ENCODE data around the gene VPS51.
A peak's percentile ranks its signal among the peaks of the same experiment; 100 is the strongest.

Gene VPS51

GRCh38 chr11:65072631-65072966 is 23.4 kb upstream of the VPS51 start:
- DNase-seq (ENCODE audit: low spot score): no peak

GRCh38 chr11:65077451-65077850 is 18.6 kb upstream of the VPS51 start:
- DNase-seq (ENCODE audit: low spot score): no peak

- DNase-seq (ENCODE audit: low spot score): no peak
Measured at GRCh38 chr11:65078151-65078550, 17.9 kb upstream of the VPS51 start.

GRCh38 chr11:65078786-65079342 is 17.1 kb upstream of the VPS51 start:
- DNase-seq (ENCODE audit: low spot score): no peak

DNA sequence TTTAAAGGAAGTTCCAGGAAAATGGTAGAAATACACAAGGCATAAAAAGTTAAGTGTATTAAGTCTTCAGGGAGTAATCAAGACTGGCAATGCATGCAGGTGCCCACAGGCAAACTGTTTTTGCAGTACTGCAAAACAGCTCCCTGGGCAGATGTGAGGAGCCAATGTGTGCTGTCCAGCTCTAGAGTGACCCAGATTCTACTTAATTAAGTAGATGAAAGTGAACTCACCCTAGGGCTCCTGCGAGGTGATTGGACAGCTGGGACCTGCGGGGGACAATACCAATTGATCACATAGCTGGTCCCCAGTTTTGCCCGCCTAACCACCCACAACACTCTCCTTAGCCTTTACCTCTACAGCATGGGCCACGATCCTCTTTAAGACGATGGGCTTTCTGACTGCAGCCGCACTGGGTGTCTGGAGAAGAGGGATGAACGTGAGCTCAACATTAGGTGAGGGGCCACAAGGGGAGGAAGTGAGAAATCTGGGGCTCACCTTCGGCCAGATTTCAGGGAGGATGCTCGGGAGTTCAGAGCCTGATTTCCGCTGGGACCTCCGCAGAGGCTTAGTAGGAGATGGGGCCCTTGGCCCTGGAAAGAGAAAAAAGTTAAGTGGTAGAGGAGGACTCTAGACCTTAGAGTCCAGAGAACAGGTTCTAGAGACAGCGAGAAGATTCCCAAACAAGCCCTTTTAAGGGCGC is 12.7 kb upstream of the VPS51 start:
- DNase-seq (ENCODE audit: low spot score): no peak

- peak; percentile 97 for DNase-seq (ENCODE audit: low spot score)
Measured at GRCh38 chr11:65083834-65084597, 12.0 kb upstream of the VPS51 start, which contains the start of the genes CDCA5 and ZFPL1. TSS of gene CDCA5 (minus strand) at chr11:65084040. CDS start at chr11:65083978, 62 bp downstream. TSS of gene ZFPL1 (plus strand) at chr11:65084222. CDS start at chr11:65084699, 477 bp downstream.

DNA sequence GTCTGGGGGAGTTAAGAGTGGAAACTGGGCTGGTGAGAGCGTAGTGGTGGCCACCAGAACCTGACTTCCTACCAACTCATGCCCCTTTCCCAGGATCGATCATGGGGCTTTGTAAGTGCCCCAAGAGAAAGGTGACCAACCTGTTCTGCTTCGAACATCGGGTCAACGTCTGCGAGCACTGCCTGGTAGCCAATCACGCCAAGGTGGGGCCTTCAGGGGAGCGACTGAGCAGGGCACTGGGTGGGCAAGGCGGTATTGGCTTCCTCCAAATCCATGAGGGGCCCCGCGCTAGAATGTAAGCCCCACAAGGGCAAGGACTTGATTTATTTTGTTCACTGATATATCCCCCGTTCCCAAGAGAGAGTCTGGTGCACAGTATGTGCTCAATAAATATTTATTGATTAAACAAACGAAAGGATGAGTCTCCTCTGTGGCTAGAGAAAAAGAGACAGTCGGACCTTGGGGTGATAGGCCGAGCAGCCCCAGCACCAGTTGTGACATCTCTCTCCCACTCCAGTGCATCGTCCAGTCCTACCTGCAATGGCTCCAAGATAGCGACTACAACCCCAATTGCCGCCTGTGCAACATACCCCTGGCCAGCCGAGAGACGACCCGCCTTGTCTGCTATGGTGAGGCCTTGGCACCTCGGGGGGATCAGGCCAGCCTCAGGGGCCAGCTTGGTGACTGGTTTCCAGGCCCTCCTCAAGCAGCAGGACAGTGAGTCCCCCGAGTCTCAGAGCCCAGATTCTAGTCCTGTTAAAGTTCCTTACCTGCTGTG is 11.2 kb upstream of the VPS51 start:
- DNase-seq (ENCODE audit: low spot score): no peak

GRCh38 chr11:65085446-65085845 is 10.6 kb upstream of the VPS51 start:
- no peak for DNase-seq (ENCODE audit: low spot score)

GRCh38 chr11:65086809-65087208 is 9.2 kb upstream of the VPS51 start:
- no peak for DNase-seq (ENCODE audit: low spot score)

DNA sequence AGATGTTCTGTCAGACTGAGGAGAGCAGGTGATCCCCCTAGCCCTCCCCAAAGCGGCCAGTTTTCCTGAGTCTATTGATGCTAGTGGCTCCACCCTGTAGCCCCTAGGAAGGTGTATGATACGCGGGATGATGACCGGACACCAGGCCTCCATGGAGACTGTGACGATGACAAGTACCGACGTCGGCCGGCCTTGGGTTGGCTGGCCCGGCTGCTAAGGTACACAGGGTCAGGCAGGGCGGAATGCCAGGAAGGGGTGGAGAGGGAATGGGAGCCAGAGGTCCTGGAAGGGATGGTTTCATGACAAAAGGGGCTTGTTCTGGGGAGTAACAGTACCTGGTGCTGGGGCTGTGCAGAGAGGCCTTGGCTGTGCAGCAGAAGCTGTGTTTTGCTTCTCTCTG is 8.8 kb upstream of the VPS51 start:
- no peak for DNase-seq (ENCODE audit: low spot score)

- no peak for DNase-seq (ENCODE audit: low spot score)
Measured at GRCh38 chr11:65087827-65088226, 8.2 kb upstream of the VPS51 start.

DNA sequence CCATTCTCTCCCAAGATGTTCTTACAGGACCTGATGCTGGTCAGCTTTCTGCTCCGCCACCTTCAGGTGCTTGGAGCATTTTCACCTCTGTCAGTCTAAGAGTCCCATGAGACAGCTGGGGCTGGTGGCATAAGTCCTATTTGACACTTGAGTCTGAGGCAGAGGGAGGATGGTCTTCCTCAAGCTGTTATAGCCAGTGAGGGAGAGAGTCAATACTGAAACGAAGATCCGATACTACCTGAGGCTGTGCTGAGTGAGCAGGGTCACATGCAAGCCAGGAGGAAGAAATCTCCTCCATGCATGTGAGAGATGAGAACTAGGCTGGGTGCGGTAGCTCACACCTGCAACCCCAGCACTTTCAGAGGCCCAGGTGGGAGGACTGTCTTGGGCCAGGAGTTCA is 6.4 kb upstream of the VPS51 start:
- DNase-seq (ENCODE audit: low spot score): no peak

DNA sequence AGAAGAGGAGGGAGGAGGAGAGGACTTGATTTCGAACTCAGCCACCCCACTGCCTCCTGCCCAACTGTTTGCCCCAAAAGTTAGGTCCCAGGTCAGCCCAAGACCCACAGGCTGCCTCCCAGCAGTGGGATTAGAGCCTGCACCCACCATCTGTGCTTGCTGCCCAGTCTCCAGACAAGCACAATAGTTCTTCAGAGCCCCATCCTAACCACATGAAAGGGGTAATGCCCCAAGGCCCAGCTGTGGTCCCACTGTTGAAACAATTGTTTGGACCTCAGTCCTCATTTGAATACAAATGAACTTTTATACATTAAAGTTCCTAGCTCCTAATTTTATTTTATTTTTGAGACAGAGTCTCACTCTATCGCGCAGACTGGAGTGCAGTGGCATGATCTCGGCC is 5.4 kb upstream of the VPS51 start:
- no peak for DNase-seq (ENCODE audit: low spot score)

GRCh38 chr11:65095427-65095826 is 587 bp upstream of the VPS51 start:
- no peak for DNase-seq (ENCODE audit: low spot score)

- DNase-seq (ENCODE audit: low spot score): no peak
Measured at GRCh38 chr11:65096926-65097325, 912 bp downstream of the VPS51 start.

DNA sequence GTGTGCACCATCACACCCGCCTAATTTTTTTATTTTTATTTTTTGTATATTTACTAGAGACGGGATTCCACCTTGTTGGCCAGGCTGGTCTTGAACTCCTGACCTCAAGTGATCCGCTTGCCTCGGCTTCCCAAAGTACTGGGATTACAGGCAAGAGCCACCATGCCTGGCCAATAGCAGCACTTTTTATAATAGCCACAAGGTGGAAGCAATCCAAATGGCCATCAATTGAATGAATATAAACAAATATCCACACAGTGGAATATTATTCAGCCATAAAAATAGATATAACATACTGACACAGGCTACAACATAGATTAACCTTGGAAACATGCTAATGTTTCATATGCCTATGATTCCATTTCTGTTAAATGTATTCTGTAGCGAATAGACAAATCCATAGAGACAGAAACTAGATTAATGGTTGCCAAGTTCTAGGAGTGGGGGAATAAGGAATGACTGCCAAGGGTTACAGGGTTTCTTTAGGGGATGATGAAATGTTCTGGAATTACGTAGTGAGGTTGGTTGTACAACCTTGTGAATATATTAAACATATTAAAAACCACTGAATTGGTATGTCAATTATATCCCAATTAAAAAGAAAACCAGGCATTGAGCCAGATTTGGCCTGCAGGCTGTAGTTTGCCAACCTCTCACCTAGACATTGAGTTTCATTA is 4.8 kb downstream of the VPS51 start:
- DNase-seq (ENCODE audit: low spot score): no peak

DNA sequence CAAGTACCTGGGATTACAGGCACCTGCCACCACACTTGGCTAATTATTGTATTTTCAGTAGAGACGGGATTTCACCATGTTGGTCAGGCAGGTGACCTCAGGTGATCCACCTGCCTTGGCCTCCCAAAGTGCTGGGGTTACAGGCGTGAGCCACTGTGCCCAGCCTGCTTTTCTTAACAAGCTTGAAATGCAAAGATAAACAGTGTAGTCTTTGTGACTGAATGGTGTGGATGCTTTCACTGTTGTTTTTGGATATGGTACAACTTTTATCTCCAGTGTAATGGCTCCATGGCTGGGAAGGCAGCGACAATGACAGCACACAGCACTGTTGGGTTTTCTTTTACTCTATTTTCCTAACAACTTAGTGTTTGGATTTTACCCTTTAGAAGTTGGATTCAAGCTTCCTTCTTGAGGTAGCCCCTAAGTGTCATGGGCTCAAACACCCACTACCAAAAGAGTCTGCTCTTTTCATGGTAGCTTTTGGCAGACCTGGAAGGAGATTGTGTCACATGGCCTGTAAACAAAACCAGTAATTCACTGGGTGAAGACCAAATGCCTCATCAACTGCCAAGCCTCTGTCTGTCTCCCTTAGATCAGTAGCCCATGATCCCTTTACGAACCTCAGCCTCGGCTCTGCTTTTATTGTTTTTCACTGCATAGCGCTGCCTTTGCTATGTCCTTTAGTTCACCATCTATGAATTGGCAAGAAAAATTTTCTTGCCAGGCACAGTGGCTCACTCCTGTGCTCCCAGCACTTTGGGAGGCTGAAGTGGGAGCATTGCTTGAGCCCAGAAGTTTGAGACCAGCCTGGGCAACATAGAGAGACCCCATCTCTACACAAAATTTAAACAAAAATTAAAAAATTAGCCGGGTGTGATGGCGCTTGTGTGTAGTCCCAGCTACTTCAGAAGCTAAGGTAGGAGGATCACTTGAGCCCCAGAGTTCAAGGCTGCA is 6.4 kb downstream of the VPS51 start:
- no peak for DNase-seq (ENCODE audit: low spot score)

DNA sequence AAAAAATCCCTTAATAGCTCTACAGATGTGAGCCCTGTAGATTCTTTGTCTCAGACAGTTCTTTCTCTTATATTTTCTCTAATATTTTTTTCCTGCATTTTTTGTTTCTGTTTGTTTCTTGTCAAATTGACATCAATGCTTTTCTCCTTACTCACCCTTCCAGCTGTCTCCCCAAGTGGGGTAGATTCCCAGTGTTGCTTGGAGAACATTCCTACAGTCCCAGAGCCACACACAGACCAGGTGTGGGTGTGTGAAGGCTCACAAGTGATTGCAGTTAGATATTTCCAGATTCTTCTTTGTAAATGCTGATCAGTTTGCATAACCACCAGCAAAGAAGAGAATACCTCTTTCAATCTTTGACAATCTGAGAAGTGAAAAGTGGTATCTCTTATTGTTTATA is 7.5 kb downstream of the VPS51 start:
- DNase-seq (ENCODE audit: low spot score): no peak

- no peak for DNase-seq (ENCODE audit: low spot score)
Measured at GRCh38 chr11:65104628-65105027, 8.6 kb downstream of the VPS51 start.

- no peak for DNase-seq (ENCODE audit: low spot score)
Measured at GRCh38 chr11:65107078-65107477, 11.1 kb downstream of the VPS51 start.

Measured in left forelimb (tissue), 1 donor.